Activated naive CD8-positive, alpha-beta T cell treated with anti-CD3 and anti-CD28 coated beads for 36 hours (primary cell): ENCODE measurements around the gene SLC38A7. TPM values are rescaled to one million over a fixed set of nuclear protein-coding genes. Genes with fewer than 3 reads are reported as not detected.
"Not testable (repeated sequence)": the region's sequence is repeated elsewhere in the genome, so short reads cannot be mapped to it uniquely, and the experiment has no call there.

Experiments used
- DNase-seq: peaks from one replicate; pipeline ENCODE4 v3.0.0; 2021
- H3K27ac Mint-ChIP-seq: one replicate; pipeline ENCODE4 v1.8.0; 2022; ENCODE audit warnings: mild to moderate bottlenecking, moderate library complexity, mixed read lengths
- H3K27me3 Mint-ChIP-seq: one replicate; pipeline ENCODE4 v1.8.0; 2022; ENCODE audit warnings: mild to moderate bottlenecking, mixed read lengths
- H3K36me3 Mint-ChIP-seq: one replicate; pipeline ENCODE4 v1.8.0; 2021; ENCODE audit warnings: mild to moderate bottlenecking, mixed read lengths
- H3K4me1 Mint-ChIP-seq: one replicate; pipeline ENCODE4 v1.8.0; 2021; ENCODE audit warnings: mixed read lengths
- H3K4me3 Mint-ChIP-seq: one replicate; pipeline ENCODE4 v1.8.0; 2022; ENCODE audit warnings: mild to moderate bottlenecking, moderate library complexity, mixed read lengths
- H3K9me3 Mint-ChIP-seq: one replicate; pipeline ENCODE4 v1.8.0; 2022; ENCODE audit warnings: mixed read lengths
- total RNA-seq, 2 experiments: library from RNA; stranded (reverse); gene quantifications; one replicate each; pipeline ENCODE4 v1.2.3, GENCODE V29; 2021

SLC38A7 gene
- total RNA-seq, 2 experiments from 2014 or later = 9.6 to 11.8 TPM

DNA sequence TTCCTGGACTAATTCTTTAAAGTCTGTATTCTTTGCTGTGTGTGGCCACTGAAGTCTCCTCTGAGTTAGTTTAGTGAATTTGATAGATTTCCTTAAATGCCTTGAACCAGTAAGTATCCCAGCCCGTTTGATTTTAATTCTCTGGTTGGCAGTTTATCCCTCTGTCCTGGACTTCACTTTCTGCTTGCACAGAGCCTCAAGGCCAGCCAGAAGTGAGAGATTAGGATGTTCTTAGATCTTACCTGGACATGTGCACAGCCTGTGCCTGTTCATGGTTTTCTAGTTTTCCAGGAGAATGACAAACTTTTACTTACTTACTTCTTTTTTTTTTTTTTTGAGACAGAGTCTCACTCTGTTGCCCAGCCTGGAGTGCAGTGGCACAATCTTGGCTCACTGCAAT, 10.8 kb upstream of the SLC38A7 start:
- DNase-seq = no peak
- H3K36me3 Mint-ChIP-seq = no peaks in the 10 kb centered on the region
- H3K4me3 Mint-ChIP-seq = no peak overlapping the region
- peaks cover 3% of the 10 kb centered on the region for H3K4me1 Mint-ChIP-seq
- H3K9me3 Mint-ChIP-seq = peaks cover 1% of the 10 kb centered on the region
- H3K27ac Mint-ChIP-seq = no peak overlapping the region
- no peaks in the 10 kb centered on the region for H3K27me3 Mint-ChIP-seq

GRCh38 chr16:58692450-58692849, 7.9 kb upstream of the SLC38A7 start:
- no peak overlapping the region for H3K27ac Mint-ChIP-seq
- H3K36me3 Mint-ChIP-seq = no peaks in the 10 kb centered on the region
- H3K9me3 Mint-ChIP-seq = peaks cover 1% of the 10 kb centered on the region
- no peaks in the 10 kb centered on the region for H3K27me3 Mint-ChIP-seq
- DNase-seq = no peak
- no peak overlapping the region for H3K4me3 Mint-ChIP-seq
- H3K4me1 Mint-ChIP-seq = no peaks in the 10 kb centered on the region

DNA sequence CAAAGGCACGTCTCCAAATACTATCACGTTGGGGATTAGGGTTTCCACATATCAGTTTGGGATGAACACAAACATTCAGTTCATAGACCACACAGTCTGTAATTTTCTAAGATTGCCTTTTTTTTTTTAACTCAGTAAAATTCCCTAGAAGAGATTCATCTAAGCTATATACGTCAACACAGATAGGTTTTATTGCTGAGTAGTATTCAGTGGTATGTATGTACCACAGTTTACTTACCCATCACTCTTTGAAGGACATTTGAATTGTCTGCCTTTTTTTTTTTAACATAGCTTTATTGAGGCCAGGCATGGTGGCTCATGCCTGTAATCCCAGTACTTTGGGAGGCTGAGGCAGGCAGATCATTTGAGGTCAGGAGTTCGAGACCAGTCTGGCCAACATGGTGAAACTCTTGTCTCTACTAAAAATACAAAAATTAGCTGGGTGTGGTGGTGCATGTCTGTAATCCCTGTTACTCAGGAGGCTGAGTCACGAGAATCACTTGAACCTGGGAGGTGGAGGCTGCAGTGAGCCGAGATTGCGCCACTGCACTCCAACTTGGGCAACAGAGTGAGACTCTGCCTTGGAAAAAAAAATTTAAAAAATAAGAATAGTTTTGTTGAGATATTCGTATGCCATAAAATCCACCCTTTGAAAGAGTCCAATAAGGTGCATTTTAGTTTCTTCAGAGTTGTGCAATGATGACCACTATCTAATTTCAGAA, 2.6 kb upstream of the SLC38A7 start:
- H3K4me1 Mint-ChIP-seq = peaks cover 18% of the 10 kb centered on the region
- not testable (repeated sequence) for H3K27ac Mint-ChIP-seq, H3K9me3 Mint-ChIP-seq, H3K36me3 Mint-ChIP-seq, H3K4me3 Mint-ChIP-seq, DNase-seq, H3K27me3 Mint-ChIP-seq

- no peak for DNase-seq
- Mint-ChIP-seq H3K27me3 (no peaks in the 10 kb centered on the region), H3K4me3 (peak overlapping the region; percentile 89), H3K27ac (no peak overlapping the region), H3K4me1 (peaks cover 18% of the 10 kb centered on the region), H3K36me3 (peaks cover 2% of the 10 kb centered on the region), H3K9me3 (no peaks in the 10 kb centered on the region)
These were observed 497 bp upstream of the SLC38A7 start for GRCh38 chr16:58685084-58685449.

DNA sequence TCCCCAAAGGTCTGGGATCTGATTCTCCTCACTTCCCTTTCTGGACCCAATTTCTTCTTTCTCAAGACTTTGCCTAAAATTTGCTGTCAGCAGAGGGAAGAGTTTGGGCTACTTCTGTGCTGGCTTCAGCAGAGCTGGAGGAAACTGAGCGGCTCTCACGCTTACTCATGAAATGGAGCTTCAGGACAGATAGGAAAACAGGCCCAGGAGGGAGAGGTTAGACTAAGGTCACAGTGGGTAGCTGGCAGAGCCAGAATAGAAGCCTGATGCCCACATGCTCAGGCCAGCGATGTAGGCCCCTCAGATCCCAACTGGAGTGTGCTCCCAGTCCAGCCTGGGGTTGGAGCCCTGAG, 593 bp downstream of the SLC38A7 start:
- Mint-ChIP-seq H3K4me1 (peaks cover 18% of the 10 kb centered on the region), H3K27ac (peak overlapping the region; percentile 76), H3K9me3 (no peaks in the 10 kb centered on the region), H3K36me3 (peaks cover 2% of the 10 kb centered on the region), H3K4me3 (peak overlapping the region; percentile 89), H3K27me3 (no peaks in the 10 kb centered on the region)
- DNase-seq = no peak

DNA sequence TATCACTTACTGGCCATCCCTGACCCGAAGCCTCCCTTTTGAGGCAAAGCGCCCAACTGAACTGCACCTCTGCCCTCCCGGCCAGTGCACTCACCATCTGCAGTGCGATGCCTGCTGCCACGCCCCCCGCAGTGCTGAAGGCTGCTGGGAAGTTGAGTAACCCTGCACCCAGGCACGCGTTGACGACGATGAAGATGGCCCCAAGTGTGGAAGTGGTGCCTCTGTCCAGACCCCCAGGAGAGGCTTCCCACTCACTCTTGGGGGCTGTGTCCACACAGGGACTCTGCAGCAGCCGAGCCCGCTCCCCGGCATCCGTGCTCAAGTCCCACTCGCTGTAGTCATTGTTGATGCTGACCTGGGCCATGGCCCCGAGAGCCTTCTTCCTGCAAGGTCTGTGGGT, 4.8 kb downstream of the SLC38A7 start:
- Mint-ChIP-seq H3K36me3 (peaks cover 2% of the 10 kb centered on the region), H3K27ac (no peak overlapping the region), H3K27me3 (no peaks in the 10 kb centered on the region), H3K4me3 (no peak overlapping the region), H3K9me3 (no peaks in the 10 kb centered on the region), H3K4me1 (peaks cover 16% of the 10 kb centered on the region)
- no peak for DNase-seq

GRCh38 chr16:58678716-58679115, 5.9 kb downstream of the SLC38A7 start:
- H3K27me3 Mint-ChIP-seq = no peaks in the 10 kb centered on the region

DNA sequence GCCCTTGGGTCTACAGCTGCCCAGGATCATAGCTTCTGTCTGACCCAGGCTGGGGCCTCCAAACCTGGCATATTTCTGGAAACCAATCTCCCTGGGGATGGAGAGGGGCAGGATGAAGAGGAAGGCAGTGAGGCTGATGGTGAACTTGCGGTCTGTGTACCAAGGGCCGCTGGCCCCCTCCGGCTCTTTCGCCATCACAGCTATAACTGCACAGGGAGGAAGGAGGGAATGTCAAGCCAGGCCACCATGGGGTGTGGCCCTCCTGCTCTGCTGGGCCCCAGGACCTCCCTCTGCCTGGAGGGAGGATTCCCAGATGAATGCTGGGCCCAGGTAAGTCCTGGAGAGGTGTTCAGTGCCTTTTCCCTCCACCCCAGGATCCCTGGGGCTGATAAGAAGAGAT, 6.3 kb downstream of the SLC38A7 start:
- H3K36me3 Mint-ChIP-seq = peaks cover 2% of the 10 kb centered on the region
- DNase-seq = no peak
- H3K27ac Mint-ChIP-seq = no peak overlapping the region
- H3K4me1 Mint-ChIP-seq = peaks cover 4% of the 10 kb centered on the region
- no peaks in the 10 kb centered on the region for H3K27me3 Mint-ChIP-seq
- H3K9me3 Mint-ChIP-seq = no peaks in the 10 kb centered on the region
- H3K4me3 Mint-ChIP-seq = no peak overlapping the region

More at GRCh38 chr16:58678716-58679115, 5.9 kb downstream of the SLC38A7 start:
- Mint-ChIP-seq H3K4me1 (peaks cover 8% of the 10 kb centered on the region), H3K36me3 (peaks cover 2% of the 10 kb centered on the region), H3K27ac (no peak overlapping the region), H3K9me3 (no peaks in the 10 kb centered on the region), H3K4me3 (no peak overlapping the region)
- no peak for DNase-seq

- Mint-ChIP-seq H3K4me3 (no peak overlapping the region), H3K9me3 (no peaks in the 10 kb centered on the region), H3K4me1 (no peaks in the 10 kb centered on the region), H3K36me3 (peaks cover 10% of the 10 kb centered on the region), H3K27ac (no peak overlapping the region), H3K27me3 (no peaks in the 10 kb centered on the region)
- no peak for DNase-seq
These were observed 13.5 kb downstream of the SLC38A7 start for GRCh38 chr16:58670946-58671583.

- H3K4me3 Mint-ChIP-seq = no peak overlapping the region
These were observed 14.4 kb downstream of the SLC38A7 start for GRCh38 chr16:58670177-58670576.

DNA sequence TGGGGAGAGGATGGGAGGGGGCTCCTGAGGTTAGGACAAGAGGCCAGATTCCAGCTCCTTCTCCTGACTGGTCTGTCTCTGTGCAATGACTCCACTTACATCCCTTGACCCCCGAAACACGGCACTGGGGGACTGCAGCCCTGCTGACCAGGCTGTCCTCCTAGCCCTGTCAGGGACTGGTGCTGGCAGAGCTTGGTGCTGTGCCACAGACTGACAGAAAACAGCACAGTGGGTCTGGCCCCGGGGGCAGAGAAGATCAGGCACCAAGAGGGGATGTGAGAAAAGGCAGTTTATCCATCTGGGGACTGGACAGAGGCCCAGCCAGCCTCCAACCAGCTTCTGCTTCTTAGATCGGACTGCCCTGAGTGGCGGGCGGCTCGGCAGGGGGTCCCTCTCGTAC, 19.4 kb downstream of the SLC38A7 start:
- H3K9me3 Mint-ChIP-seq = no peaks in the 10 kb centered on the region
- peaks cover 3% of the 10 kb centered on the region for H3K27me3 Mint-ChIP-seq
- H3K4me1 Mint-ChIP-seq = no peaks in the 10 kb centered on the region
- H3K4me3 Mint-ChIP-seq = no peak overlapping the region
- H3K36me3 Mint-ChIP-seq = peaks cover 10% of the 10 kb centered on the region
- DNase-seq = no peak
- H3K27ac Mint-ChIP-seq = no peak overlapping the region

More at GRCh38 chr16:58670177-58670576, 14.4 kb downstream of the SLC38A7 start:
- Mint-ChIP-seq H3K4me1 (no peaks in the 10 kb centered on the region), H3K9me3 (no peaks in the 10 kb centered on the region), H3K36me3 (peaks cover 10% of the 10 kb centered on the region), H3K27me3 (no peaks in the 10 kb centered on the region), H3K27ac (no peak overlapping the region)
- no peak for DNase-seq

DNA sequence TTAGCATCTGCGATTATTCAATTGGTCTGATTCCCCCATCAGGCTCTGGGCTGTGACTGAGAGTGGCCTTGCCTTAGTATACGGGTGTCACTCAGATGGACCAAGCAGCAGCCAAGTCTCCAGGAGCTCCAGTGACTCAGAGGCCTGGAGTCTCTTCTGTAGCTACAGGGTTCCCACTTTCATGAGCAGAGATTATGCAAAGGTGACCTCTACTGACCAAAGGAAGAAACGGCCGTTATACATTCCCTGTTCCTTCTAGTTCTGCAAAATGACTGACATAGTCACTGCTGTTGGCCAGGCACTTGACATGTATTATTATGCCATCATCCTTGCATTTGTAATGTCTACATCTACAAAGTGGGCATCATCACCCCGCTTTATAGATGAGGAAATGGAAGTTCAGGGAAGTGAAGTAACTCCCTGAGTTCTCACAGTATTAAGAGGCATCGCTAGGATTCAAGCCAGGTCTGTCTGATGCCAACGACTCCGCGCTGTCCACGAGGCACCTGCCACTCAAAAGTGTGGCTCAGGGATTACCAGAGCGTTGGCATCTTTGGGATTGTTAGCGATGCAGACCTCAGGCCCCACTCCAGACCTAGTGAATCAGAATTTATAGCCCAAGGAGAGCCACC, 23.3 kb downstream of the SLC38A7 start:
- no peak for DNase-seq
- H3K4me1 Mint-ChIP-seq = no peaks in the 10 kb centered on the region
- H3K27ac Mint-ChIP-seq = no peak overlapping the region
- no peaks in the 10 kb centered on the region for H3K9me3 Mint-ChIP-seq
- no peak overlapping the region for H3K4me3 Mint-ChIP-seq
- H3K36me3 Mint-ChIP-seq = no peaks in the 10 kb centered on the region
- H3K27me3 Mint-ChIP-seq = peaks cover 3% of the 10 kb centered on the region

DNA sequence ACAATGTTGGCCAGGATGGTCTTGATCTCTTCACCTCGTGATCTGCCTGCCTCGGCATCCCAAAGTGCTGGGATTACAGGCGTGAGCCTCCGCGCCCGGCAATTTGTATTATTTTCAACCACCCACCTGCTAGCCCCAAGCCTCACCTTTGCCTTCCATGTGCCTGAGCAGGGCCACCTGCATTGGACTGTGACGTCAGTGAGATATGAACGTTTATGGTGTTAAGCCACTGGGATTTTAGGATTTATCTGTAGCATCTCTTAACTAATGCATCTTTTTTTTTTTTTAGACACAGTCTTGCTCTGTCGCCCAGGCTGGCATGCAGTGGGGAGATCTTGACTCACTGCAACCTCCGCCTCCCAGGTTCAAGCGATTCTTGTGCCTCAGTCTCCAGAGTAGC, 24.7 kb downstream of the SLC38A7 start:
- not testable (repeated sequence) for H3K9me3 Mint-ChIP-seq, H3K4me3 Mint-ChIP-seq, H3K4me1 Mint-ChIP-seq, H3K36me3 Mint-ChIP-seq, DNase-seq, H3K27ac Mint-ChIP-seq, H3K27me3 Mint-ChIP-seq

GRCh38 chr16:58658796-58659211, 25.8 kb downstream of the SLC38A7 start:
- Mint-ChIP-seq H3K9me3 (no peaks in the 10 kb centered on the region), H3K4me3 (no peak overlapping the region), H3K27me3 (peaks cover 3% of the 10 kb centered on the region), H3K36me3 (no peaks in the 10 kb centered on the region), H3K27ac (no peak overlapping the region), H3K4me1 (no peaks in the 10 kb centered on the region)
- DNase-seq = no peak

DNA sequence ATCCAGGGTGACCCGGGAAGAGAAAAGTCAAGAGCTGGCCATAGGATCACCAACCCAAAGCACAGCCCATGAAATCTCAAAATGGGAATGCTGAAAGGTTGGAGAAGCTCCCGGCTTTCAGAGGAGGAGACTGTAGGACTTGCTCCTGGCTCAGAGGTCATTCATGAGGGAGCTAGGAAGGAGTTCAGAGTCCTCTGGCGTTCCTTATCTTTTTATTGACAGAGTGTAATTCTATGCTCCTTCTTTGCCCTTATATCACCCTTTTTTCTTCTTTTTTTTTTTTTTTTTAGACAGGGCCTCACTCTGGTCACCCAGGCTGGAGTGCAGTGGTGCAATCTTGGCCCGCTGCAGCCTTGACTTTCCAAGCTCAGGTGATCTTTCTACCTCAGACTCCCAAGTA, 27.7 kb downstream of the SLC38A7 start:
- no peaks in the 10 kb centered on the region for H3K4me1 Mint-ChIP-seq
- no peaks in the 10 kb centered on the region for H3K36me3 Mint-ChIP-seq
- H3K27me3 Mint-ChIP-seq = peaks cover 3% of the 10 kb centered on the region
- no peak for DNase-seq
- no peak overlapping the region for H3K27ac Mint-ChIP-seq
- H3K9me3 Mint-ChIP-seq = no peaks in the 10 kb centered on the region
- H3K4me3 Mint-ChIP-seq = no peak overlapping the region

DNA sequence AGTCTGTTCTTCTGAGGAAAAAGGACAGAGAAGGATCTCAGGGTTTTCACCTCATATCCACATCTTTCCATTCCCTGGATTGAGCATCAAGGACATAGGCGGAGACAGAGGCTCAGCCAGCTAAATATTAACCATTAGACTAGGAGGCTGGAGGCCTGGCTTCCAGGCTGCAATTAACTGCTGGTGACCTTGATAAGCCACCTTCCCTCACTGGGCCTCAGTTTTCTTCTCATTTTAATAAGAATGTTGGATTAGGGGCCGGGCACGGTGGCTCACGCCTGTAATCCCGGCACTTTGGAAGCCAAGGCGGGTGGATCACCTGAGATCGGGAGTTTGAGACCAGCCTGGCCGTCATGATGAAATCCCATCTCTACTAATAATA, 29.4 kb downstream of the SLC38A7 start:
- H3K27ac Mint-ChIP-seq = no peak overlapping the region
- H3K36me3 Mint-ChIP-seq = no peaks in the 10 kb centered on the region
- H3K9me3 Mint-ChIP-seq = no peaks in the 10 kb centered on the region
- no peaks in the 10 kb centered on the region for H3K4me1 Mint-ChIP-seq
- DNase-seq = no peak
- no peaks in the 10 kb centered on the region for H3K27me3 Mint-ChIP-seq
- no peak overlapping the region for H3K4me3 Mint-ChIP-seq
